Measurements from ENCODE around the gene LIN52. TPM values are rescaled to one million over a fixed set of nuclear protein-coding genes. Genes with fewer than 3 reads are reported as not detected.

Gene LIN52
- total RNA-seq, 1 donor from 2014 or later = 25.7 TPM

GRCh38 chr14:74179856-74180255, 95.1 kb downstream of the LIN52 start:
- no peaks in the 10 kb centered on the region for H3K4me1 Mint-ChIP-seq
- Histone ChIP-seq H3K4me3 (no peak overlapping the region), H3K4me1 (no peaks in the 10 kb centered on the region), H2AFZ (replicated peaks) (no peak overlapping the region), H3K4me2 (no peak overlapping the region), H3F3A (ENCODE audit: low read depth) (no peaks in the 10 kb centered on the region), H3K36me3 (no peaks in the 10 kb centered on the region), H3K27ac (no peak overlapping the region), H3K9ac (no peak overlapping the region), H3K9me3 (ENCODE audit: low read depth) (no peaks in the 10 kb centered on the region), H3K27me3 (no peaks in the 10 kb centered on the region), H3K79me2 (ENCODE audit: low read depth) (no peaks in the 10 kb centered on the region), H4K20me1 (ENCODE audit: low read depth) (no peaks in the 10 kb centered on the region)
- DNase-seq (ENCODE audit: low spot score) = no peak
- no peak overlapping the region for H3K4me3 Mint-ChIP-seq
- no peak overlapping the region for H3K27ac Mint-ChIP-seq
- H3K9me3 Mint-ChIP-seq = no peaks in the 10 kb centered on the region
- H3K27me3 Mint-ChIP-seq (ENCODE audit: insufficient read depth, low read depth) = no peaks in the 10 kb centered on the region
- H3K36me3 Mint-ChIP-seq = no peaks in the 10 kb centered on the region
- TF ChIP-seq CTCF (IDR thresholded peaks at IDR 0.05) (no peak), EZH2phosphoT487 (IDR thresholded peaks at IDR 0.05) (no peak)

- Histone ChIP-seq H3K9ac (no peak overlapping the region), H3K4me3 (no peak overlapping the region), H2AFZ (replicated peaks) (no peak overlapping the region), H3K36me3 (no peaks in the 10 kb centered on the region), H3K9me3 (ENCODE audit: low read depth) (no peaks in the 10 kb centered on the region), H3F3A (ENCODE audit: low read depth) (peaks cover 5% of the 10 kb centered on the region), H4K20me1 (ENCODE audit: low read depth) (no peaks in the 10 kb centered on the region), H3K27me3 (no peaks in the 10 kb centered on the region), H3K27ac (no peak overlapping the region), H3K4me2 (no peak overlapping the region), H3K4me1 (peaks cover 20% of the 10 kb centered on the region), H3K79me2 (ENCODE audit: low read depth) (no peaks in the 10 kb centered on the region)
- DNase-seq (ENCODE audit: low spot score) = no peak
- Mint-ChIP-seq H3K36me3 (no peaks in the 10 kb centered on the region), H3K27ac (no peak overlapping the region), H3K4me1 (peaks cover 6% of the 10 kb centered on the region), H3K9me3 (no peaks in the 10 kb centered on the region), H3K4me3 (no peak overlapping the region), H3K27me3 (ENCODE audit: insufficient read depth, low read depth) (no peaks in the 10 kb centered on the region)
- TF ChIP-seq EZH2 (IDR thresholded peaks at IDR 0.05) = no peak
- TF ChIP-seq CTCF (IDR thresholded peaks at IDR 0.05) = no peak
- TF ChIP-seq EZH2phosphoT487 (IDR thresholded peaks at IDR 0.05) = no peak
Observed at GRCh38 chr14:74190927-74191575, 106.3 kb downstream of the LIN52 start.

GRCh38 chr14:74194506-74195274, 109.9 kb downstream of the LIN52 start:
- DNase-seq (ENCODE audit: low spot score) = no peak
- Histone ChIP-seq H3F3A (ENCODE audit: low read depth) (no peaks in the 10 kb centered on the region), H4K20me1 (ENCODE audit: low read depth) (no peaks in the 10 kb centered on the region), H3K9ac (no peak overlapping the region), H3K4me2 (no peak overlapping the region), H3K4me1 (peaks cover 30% of the 10 kb centered on the region), H3K27ac (no peak overlapping the region), H3K79me2 (ENCODE audit: low read depth) (no peaks in the 10 kb centered on the region), H3K27me3 (no peaks in the 10 kb centered on the region), H3K4me3 (no peak overlapping the region), H3K36me3 (no peaks in the 10 kb centered on the region), H2AFZ (replicated peaks) (no peak overlapping the region), H3K9me3 (ENCODE audit: low read depth) (no peaks in the 10 kb centered on the region)
- peaks cover 6% of the 10 kb centered on the region for H3K4me1 Mint-ChIP-seq
- H3K36me3 Mint-ChIP-seq = peaks cover 4% of the 10 kb centered on the region
- no peak overlapping the region for H3K27ac Mint-ChIP-seq
- H3K9me3 Mint-ChIP-seq = no peaks in the 10 kb centered on the region
- H3K4me3 Mint-ChIP-seq = no peak overlapping the region
- TF ChIP-seq EZH2phosphoT487 (IDR thresholded peaks at IDR 0.05) = no peak
- TF ChIP-seq CTCF (IDR thresholded peaks at IDR 0.05) = no peak
- no peak for TF ChIP-seq EZH2 (IDR thresholded peaks at IDR 0.05)
- no peaks in the 10 kb centered on the region for H3K27me3 Mint-ChIP-seq (ENCODE audit: insufficient read depth, low read depth)

Measured in neural progenitor cell (in vitro differentiated cells).